ENCODE measurements around the gene MORF4L2. TPM values are rescaled to one million over a fixed set of nuclear protein-coding genes. Genes with fewer than 3 reads are reported as not detected.

The MORF4L2 gene
- total and polyA plus RNA-seq, 2 experiments from 2014 or later, result 482 to 664 TPM

DNA sequence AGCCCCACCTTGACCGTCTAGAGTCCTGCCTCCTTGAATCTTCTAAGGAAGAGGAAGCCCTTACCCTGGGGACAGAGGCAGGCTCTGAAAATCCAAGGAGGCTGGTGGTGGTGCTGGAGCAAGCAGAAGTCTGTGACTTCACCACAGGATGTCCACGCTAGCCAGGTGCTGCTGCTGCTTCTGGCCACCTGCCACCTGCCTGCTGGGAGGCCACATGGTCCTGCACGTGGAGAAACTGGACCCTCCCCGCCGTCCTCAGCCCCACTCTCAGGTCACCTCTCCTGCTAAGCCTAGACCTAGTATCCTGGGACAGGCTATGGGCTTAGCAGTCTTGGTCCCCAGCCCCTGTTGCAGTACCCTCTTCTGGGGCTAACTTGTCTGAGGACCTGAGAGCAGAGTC, 40.0 kb upstream of the MORF4L2 start:
- H3K36me3 ChIP-seq (ENCODE audit: low read depth), result no peaks in the 10 kb centered on the region
- H3K27me3 ChIP-seq (replicated peaks; ENCODE audit: insufficient read depth), result no peaks in the 10 kb centered on the region
- no peaks in the 10 kb centered on the region for H4K20me1 ChIP-seq (ENCODE audit: insufficient read depth)
- in situ Hi-C loops (cut with MboI), result no loop called here
- 91 to 96% methylated on average over 3 to 5 of the region's 5 CpGs for WGBS, 2 experiments (ENCODE audit: low coverage in 1 of 2, low lambda C conversion rate in 2 of 2, missing lambda C conversion rate in 2 of 2)
- H3K9me2 ChIP-seq (ENCODE audit: insufficient read depth), result no peaks in the 10 kb centered on the region
- no peak overlapping the region for H3K27ac ChIP-seq
- H3K4me2 ChIP-seq (ENCODE audit: unreplicated experiment), result no peak overlapping the region
- no peak for TF ChIP-seq EZH2phosphoT487 (IDR thresholded peaks at IDR 0.05; ENCODE audit: insufficient read depth, low read depth)
- TF ChIP-seq EZH2 (IDR thresholded peaks at IDR 0.05; ENCODE audit: insufficient read depth, poor library complexity, severe bottlenecking), result no peak
- H2AFZ ChIP-seq, result no peak overlapping the region
- H3K9ac ChIP-seq, result no peak overlapping the region
- H3K79me2 ChIP-seq (ENCODE audit: insufficient read depth), result no peaks in the 10 kb centered on the region
- no peaks in the 10 kb centered on the region for H3K9me3 ChIP-seq (ENCODE audit: low read depth)
- H3K4me3 ChIP-seq, result no peak overlapping the region
- H3F3A ChIP-seq (ENCODE audit: insufficient read depth), result peaks cover 1% of the 10 kb centered on the region; the same call in 1 of the 2 replicates
- peaks cover 21% of the 10 kb centered on the region for H3K4me1 ChIP-seq (ENCODE audit: insufficient read depth)
- DNase-seq, result no peak

DNA sequence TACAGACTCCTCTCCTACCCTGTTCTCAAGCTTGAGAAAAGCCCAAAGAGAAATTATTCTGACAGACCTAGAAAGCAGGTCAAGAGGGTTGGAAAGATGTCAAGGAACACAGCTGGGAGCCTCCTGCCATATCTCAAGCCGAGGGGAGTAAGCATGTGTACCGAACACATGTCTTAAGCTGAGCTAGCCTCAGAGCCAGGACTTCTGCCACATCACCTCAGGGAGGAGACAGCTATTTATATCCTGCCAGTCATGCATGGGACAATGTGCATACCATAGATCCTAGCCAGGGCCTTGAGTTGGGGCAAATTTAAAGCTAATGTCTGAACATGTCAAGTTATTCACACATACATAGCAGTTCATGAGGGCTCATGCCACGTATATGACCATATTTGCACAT, 36.0 kb upstream of the MORF4L2 start:
- DNase-seq, result peak; percentile 64
- Histone ChIP-seq H3K9ac (no peak overlapping the region), H3K27me3 (replicated peaks; ENCODE audit: insufficient read depth) (no peaks in the 10 kb centered on the region), H3K79me2 (ENCODE audit: insufficient read depth) (no peaks in the 10 kb centered on the region), H3K4me2 (ENCODE audit: unreplicated experiment) (no peak overlapping the region), H3K4me3 (no peak overlapping the region), H3K36me3 (ENCODE audit: low read depth) (no peaks in the 10 kb centered on the region), H3K27ac (no peak overlapping the region), H4K20me1 (ENCODE audit: insufficient read depth) (no peaks in the 10 kb centered on the region), H3K9me2 (ENCODE audit: insufficient read depth) (no peaks in the 10 kb centered on the region), H2AFZ (no peak overlapping the region), H3K9me3 (ENCODE audit: low read depth) (no peaks in the 10 kb centered on the region), H3K4me1 (ENCODE audit: insufficient read depth) (peaks cover 3% of the 10 kb centered on the region; the same call in 1 of the 2 replicates), H3F3A (ENCODE audit: insufficient read depth) (no peaks in the 10 kb centered on the region)
- TF ChIP-seq EZH2 (IDR thresholded peaks at IDR 0.05; ENCODE audit: insufficient read depth, poor library complexity, severe bottlenecking) (no peak), EZH2phosphoT487 (IDR thresholded peaks at IDR 0.05; ENCODE audit: insufficient read depth, low read depth) (no peak)
- WGBS, 2 experiments (ENCODE audit: low coverage in 1 of 2, low lambda C conversion rate in 2 of 2, missing lambda C conversion rate in 2 of 2), result 42 to 46% methylated on average over 3 of the region's 3 CpGs
- in situ Hi-C loops (cut with MboI), result no loop called here

DNA sequence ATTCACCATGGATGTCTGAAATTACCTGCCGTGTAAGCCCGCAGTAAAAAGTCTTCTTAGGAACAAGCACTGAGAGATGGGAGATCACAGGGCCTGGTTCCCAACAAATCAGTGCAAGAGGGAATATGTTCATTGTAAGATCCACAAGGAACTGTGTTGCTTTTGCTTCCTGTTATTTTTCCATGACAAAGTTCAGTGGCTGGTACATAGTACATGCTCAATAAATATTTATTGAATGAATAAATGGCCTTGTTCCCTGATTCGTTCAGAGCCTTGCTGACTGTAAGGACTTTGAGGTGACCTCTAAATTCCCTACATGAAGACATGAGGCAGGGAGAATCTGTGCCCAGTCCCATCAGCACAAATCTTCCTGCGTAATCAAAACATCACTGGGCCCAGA, 31.6 kb upstream of the MORF4L2 start:
- H3K9ac ChIP-seq, result no peak overlapping the region
- H3K9me3 ChIP-seq (ENCODE audit: low read depth), result no peaks in the 10 kb centered on the region
- peaks cover 15% of the 10 kb centered on the region for H3K4me1 ChIP-seq (ENCODE audit: insufficient read depth)
- DNase-seq, result no peak
- H3K36me3 ChIP-seq (ENCODE audit: low read depth), result no peaks in the 10 kb centered on the region
- no peaks in the 10 kb centered on the region for H3K9me2 ChIP-seq (ENCODE audit: insufficient read depth)
- H2AFZ ChIP-seq, result no peak overlapping the region
- H4K20me1 ChIP-seq (ENCODE audit: insufficient read depth), result no peaks in the 10 kb centered on the region
- no peak overlapping the region for H3K4me2 ChIP-seq (ENCODE audit: unreplicated experiment)
- no peaks in the 10 kb centered on the region for H3K27me3 ChIP-seq (replicated peaks; ENCODE audit: insufficient read depth)
- H3K27ac ChIP-seq, result no peak overlapping the region
- in situ Hi-C loops (cut with MboI), result no loop called here
- H3K79me2 ChIP-seq (ENCODE audit: insufficient read depth), result no peaks in the 10 kb centered on the region
- WGBS, 2 experiments (ENCODE audit: low coverage in 1 of 2, low lambda C conversion rate in 2 of 2, missing lambda C conversion rate in 2 of 2), result 93 to 94% methylated on average over 4 of the region's 4 CpGs
- peaks cover 3% of the 10 kb centered on the region; the same call in 1 of the 2 replicates for H3F3A ChIP-seq (ENCODE audit: insufficient read depth)
- no peak for TF ChIP-seq EZH2 (IDR thresholded peaks at IDR 0.05; ENCODE audit: insufficient read depth, poor library complexity, severe bottlenecking)
- TF ChIP-seq EZH2phosphoT487 (IDR thresholded peaks at IDR 0.05; ENCODE audit: insufficient read depth, low read depth), result no peak
- H3K4me3 ChIP-seq, result no peak overlapping the region

DNA sequence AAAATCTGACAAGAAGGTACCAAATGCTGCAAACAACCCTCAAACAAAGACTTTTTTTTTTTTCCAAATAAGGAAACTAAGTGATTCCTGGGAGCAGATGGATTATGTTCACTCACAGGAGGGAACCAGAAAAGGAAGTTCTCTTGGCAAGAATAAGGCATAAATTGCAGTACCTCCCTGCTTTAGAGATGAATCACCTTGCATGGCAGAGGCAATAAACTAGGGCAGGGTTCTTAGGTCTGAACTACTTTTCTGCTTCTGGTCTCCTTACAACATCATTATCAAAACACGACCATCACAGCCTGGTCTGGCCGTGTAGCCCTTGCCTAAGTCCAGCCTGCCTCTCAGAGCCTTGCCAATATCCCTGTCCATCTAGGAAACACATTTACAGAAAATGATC, 30.5 kb upstream of the MORF4L2 start:
- H3K4me2 ChIP-seq (ENCODE audit: unreplicated experiment), result peak overlapping the region; percentile 35
- 9 to 11% methylated on average over 2 of the region's 2 CpGs for WGBS, 2 experiments (ENCODE audit: low coverage in 1 of 2, low lambda C conversion rate in 2 of 2, missing lambda C conversion rate in 2 of 2)
- H2AFZ ChIP-seq, result no peak overlapping the region
- H4K20me1 ChIP-seq (ENCODE audit: insufficient read depth), result no peaks in the 10 kb centered on the region
- H3K9me2 ChIP-seq (ENCODE audit: insufficient read depth), result no peaks in the 10 kb centered on the region
- in situ Hi-C loops (cut with MboI), result no loop called here
- H3F3A ChIP-seq (ENCODE audit: insufficient read depth), result peaks cover 3% of the 10 kb centered on the region; the same call in 1 of the 2 replicates
- DNase-seq, result peak; percentile 79
- H3K27ac ChIP-seq, result peak overlapping the region; percentile 68
- TF ChIP-seq EZH2 (IDR thresholded peaks at IDR 0.05; ENCODE audit: insufficient read depth, poor library complexity, severe bottlenecking), result no peak
- TF ChIP-seq EZH2phosphoT487 (IDR thresholded peaks at IDR 0.05; ENCODE audit: insufficient read depth, low read depth), result no peak
- peak overlapping the region; percentile 21; the same call in 1 of the 2 replicates for H3K9ac ChIP-seq
- H3K79me2 ChIP-seq (ENCODE audit: insufficient read depth), result no peaks in the 10 kb centered on the region
- no peaks in the 10 kb centered on the region for H3K36me3 ChIP-seq (ENCODE audit: low read depth)
- H3K4me1 ChIP-seq (ENCODE audit: insufficient read depth), result peaks cover 13% of the 10 kb centered on the region
- H3K27me3 ChIP-seq (replicated peaks; ENCODE audit: insufficient read depth), result no peaks in the 10 kb centered on the region
- no peaks in the 10 kb centered on the region for H3K9me3 ChIP-seq (ENCODE audit: low read depth)
- H3K4me3 ChIP-seq, result no peak overlapping the region

DNA sequence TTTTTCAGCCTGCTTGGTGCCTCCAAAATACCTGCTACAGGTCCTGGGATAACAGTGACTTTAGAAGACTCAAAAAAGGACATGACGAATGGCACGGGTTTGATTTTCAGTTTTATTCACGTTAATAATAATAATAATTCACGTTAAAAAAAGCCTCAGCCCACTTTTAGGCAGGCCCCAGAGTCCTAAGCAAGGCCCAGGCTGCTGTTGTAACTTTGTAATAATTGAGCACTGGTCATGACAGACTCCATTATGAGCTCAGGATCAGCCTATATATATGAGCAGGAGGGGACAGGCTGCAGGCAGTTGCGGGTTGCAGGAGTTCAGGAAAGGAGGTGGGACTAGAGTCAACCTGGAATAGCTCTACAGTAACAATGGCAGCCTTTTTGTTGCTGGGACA, 24.1 kb upstream of the MORF4L2 start, which contains the start of gene TMEM31:
TMEM31 (plus strand) TSS at position 301 of the 400 bp plus-strand sequence. CDS start 1,350 bp downstream, outside the sequence.
- Histone ChIP-seq H4K20me1 (ENCODE audit: insufficient read depth) (no peaks in the 10 kb centered on the region), H3K9me3 (ENCODE audit: low read depth) (no peaks in the 10 kb centered on the region), H3K4me3 (no peak within 1 kb of the TSS), H3K4me1 (ENCODE audit: insufficient read depth) (no peaks in the 10 kb centered on the region), H3K36me3 (ENCODE audit: low read depth) (no peaks in the 10 kb centered on the region), H3K79me2 (ENCODE audit: insufficient read depth) (no peaks in the 10 kb centered on the region), H3F3A (ENCODE audit: insufficient read depth) (no peaks in the 10 kb centered on the region), H3K9ac (no peak within 1 kb of the TSS), H2AFZ (no peak within 1 kb of the TSS), H3K4me2 (ENCODE audit: unreplicated experiment) (no peak within 1 kb of the TSS), H3K27me3 (replicated peaks; ENCODE audit: insufficient read depth) (no peaks in the 10 kb centered on the region), H3K9me2 (ENCODE audit: insufficient read depth) (no peaks in the 10 kb centered on the region), H3K27ac (no peak within 1 kb of the TSS)
- WGBS, 2 experiments (ENCODE audit: low coverage in 1 of 2, low lambda C conversion rate in 2 of 2, missing lambda C conversion rate in 2 of 2), result 95 to 97% methylated on average over 5 of the region's 5 CpGs
- no peak for DNase-seq
- TF ChIP-seq EZH2phosphoT487 (IDR thresholded peaks at IDR 0.05; ENCODE audit: insufficient read depth, low read depth) (no peak), EZH2 (IDR thresholded peaks at IDR 0.05; ENCODE audit: insufficient read depth, poor library complexity, severe bottlenecking) (no peak)
- in situ Hi-C loops (cut with MboI), result no loop called here

Data from GM23248 (cell line).